Coronary artery (tissue), 2 donors: ENCODE results near the gene PLAAT2.
"Not testable (repeated sequence)": the region's sequence is repeated elsewhere in the genome, so short reads cannot be mapped to it uniquely, and the experiment has no call there.

Experiments
- DNase-seq: peaks from one replicate; pipeline ENCODE4 v3.0.0-alpha.2; 2017; ENCODE audit warnings: low spot score
- H3K27ac ChIP-seq, 2 donors: fragments of 200-600 bp; sonication (generic); one replicate each; pipeline ENCODE4 v1.5.1; 2016 to 2019
- H3K4me3 ChIP-seq: fragments of 200-600 bp; sonication (generic); 2 replicates; pipeline ENCODE4 v1.5.1; 2016; ENCODE audit warnings: mild to moderate bottlenecking, moderate library complexity
- CTCF ChIP-seq: fragments of 200-600 bp; sonication (generic); IDR thresholded peaks from one replicate; pipeline ENCODE4 v1.5.1; 2019; ENCODE audit warnings: antibody characterized with exemption

Gene PLAAT2

DNA sequence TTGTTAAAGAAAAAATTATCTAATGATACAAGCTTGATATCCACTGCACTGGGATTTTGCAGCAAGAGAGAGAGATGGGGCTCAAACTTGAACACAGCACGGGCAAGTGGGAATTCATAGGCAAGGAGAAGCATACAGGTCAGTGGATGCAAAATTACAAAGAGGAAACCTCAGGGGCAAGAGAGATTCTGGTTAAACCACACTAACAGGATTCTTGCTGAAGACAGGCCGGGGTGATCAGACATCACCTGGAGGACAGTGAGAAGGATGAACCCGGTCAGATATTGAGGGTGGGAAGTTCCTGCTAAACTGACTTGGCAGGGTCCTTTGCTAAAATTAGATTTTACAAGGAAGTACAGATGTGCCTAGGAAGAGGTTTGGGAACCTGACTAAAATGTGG lies 29.1 kb downstream of the PLAAT2 start:
- no peak overlapping the region for H3K4me3 ChIP-seq
- no peak for TF ChIP-seq CTCF
- H3K27ac ChIP-seq: no peak overlapping the region
- DNase-seq: no peak

- no peak overlapping the region for H3K27ac ChIP-seq
- no peak for DNase-seq
- TF ChIP-seq CTCF: no peak
- H3K4me3 ChIP-seq: no peak overlapping the region
These were observed 30.2 kb downstream of the PLAAT2 start for GRCh38 chr11:63532799-63533475.

GRCh38 chr11:63532117-63532516 lies 31.1 kb downstream of the PLAAT2 start:
- no peak for TF ChIP-seq CTCF
- Histone ChIP-seq H3K4me3 (no peak overlapping the region), H3K27ac (no peak overlapping the region)
- no peak for DNase-seq

DNA sequence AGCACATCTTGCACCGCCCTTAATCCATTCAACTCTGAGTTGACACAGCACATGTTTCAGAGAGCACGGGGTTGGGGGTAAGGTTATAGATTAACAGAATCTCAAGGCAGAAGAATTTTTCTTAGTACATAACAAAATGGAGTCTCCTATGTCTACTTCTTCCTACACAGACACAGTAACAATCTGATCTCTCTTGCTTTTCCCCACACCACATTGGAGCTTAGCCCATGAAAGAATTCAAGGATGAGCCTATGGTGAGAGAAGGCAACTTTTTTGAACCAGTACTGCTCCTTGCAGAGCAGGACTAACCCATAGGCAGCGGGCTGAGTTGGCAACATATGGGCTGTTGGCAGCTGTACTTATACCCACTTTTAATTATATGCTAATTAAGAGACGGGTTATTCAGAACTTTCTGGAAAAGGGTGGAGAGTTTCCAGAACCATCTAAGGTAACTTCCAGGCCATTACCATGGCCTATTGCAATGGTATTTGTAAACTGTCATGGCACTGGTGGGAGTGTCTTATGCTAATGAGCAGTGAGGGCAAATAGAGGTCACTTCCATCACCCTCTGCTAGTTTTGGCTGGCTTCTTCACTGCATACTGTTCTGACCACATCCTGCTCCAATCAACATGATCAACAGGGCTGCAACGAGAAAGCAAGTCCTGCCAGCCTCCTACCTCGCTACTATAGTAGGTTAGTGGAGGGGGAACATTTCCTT lies 31.9 kb downstream of the PLAAT2 start:
- not testable (repeated sequence) for H3K4me3 ChIP-seq, DNase-seq, H3K27ac ChIP-seq

GRCh38 chr11:63530021-63530420 lies 33.2 kb downstream of the PLAAT2 start:
- no peak for TF ChIP-seq CTCF
- DNase-seq: no peak
- no peak overlapping the region for H3K4me3 ChIP-seq
- H3K27ac ChIP-seq: no peak overlapping the region

DNA sequence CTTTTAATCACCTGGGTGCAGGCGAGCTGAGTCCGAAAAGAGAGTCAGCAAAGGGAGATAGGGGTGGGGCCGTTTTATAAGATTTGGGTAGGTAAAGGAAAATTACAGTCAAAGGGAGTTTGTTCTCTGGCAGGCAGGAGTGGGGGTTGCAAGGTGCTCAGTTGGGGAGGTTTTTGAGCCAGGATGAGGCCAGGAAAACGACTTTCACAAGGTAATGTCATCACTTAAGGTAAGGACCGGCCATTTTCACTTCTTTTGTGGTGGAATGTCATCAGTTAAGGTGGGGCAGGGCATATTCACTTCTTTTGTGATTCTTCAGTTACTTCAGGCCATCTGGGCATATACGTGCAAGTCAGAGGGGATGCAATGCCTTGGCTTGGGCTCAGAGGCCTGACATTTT lies 33.8 kb downstream of the PLAAT2 start:
- not testable (repeated sequence) for DNase-seq, H3K4me3 ChIP-seq, H3K27ac ChIP-seq

DNA sequence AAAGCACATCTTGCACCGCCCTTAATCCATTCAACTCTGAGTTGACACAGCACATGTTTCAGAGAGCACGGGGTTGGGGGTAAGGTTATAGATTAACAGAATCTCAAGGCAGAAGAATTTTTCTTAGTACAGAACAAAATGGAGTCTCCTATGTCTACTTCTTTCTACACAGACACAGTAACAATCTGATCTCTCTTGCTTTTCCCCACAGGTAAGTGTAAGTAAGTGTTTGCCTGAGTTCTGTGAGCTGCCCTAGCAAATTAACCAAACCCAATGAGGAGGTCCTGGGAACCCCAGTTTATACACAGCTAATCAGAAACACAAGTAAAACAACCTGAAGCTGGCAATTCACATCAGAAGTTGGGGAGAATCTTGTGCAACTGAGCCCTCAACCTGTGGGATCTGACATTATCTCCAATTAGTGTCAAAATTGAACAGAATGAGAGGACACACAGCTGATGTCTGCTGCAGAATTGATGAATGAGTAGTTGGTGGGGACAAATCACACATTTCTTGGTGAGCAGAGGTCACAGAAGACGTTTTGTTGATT lies 34.4 kb downstream of the PLAAT2 start:
- not testable (repeated sequence) for DNase-seq, H3K27ac ChIP-seq, H3K4me3 ChIP-seq

DNA sequence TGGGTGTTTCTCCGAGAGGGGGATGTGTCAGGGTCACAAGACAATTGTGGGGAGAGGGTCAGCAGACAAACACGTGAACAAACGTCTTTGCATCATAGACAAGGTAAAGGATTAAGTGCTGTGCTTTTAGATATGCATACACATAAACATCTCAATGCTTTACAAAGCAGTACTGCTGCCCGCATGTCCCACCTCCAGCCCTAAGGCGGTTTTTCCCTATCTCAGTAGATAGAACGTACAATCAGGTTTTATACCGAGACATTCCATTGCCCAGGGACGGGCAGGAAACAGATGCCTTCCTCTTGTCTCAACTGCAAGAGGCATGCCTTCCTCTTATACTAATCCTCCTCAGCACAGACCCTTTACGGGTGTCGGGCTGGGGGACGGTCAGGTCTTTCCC lies 35.0 kb downstream of the PLAAT2 start:
- H3K27ac ChIP-seq, H3K4me3 ChIP-seq: not testable (repeated sequence)

DNA sequence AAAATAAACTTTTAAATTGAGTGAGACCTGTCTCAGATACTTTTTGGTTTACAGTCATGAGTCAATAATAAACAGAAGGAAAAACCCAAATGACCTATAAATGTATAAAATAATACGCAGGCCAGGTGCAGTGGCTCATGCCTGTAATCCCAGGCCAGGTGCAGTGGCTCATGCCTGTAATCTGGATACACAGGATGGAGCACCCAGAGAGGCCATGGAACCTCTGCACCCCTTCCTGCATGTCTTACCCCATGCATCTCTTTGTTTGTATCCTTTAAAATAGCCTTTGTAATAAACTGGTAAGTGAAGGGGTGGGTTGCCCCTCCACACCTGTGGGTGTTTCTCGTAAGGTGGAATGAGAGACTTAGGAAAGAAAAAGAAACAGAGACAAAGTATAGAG lies 35.5 kb downstream of the PLAAT2 start:
- Histone ChIP-seq H3K4me3 (no peak overlapping the region), H3K27ac (no peak overlapping the region)
- DNase-seq: no peak
- no peak for TF ChIP-seq CTCF

More for the DNA sequence above, 35.0 kb downstream of the PLAAT2 start:
- not testable (repeated sequence) for DNase-seq
